A549 (cell line): ENCODE results near the gene PRR15.

ENCODE experiments used
- CEBPB ChIP-seq, 2 experiments: fragments of >200 bp in 1 of 2; sonication (Bioruptor Twin) in 1 of 2; formaldehyde crosslinking in 1 of 2; IDR thresholded peaks; 2 replicates each; pipeline ENCODE4 v1.6.1; 2012 to 2016
- CTCF ChIP-seq: fragments of >200 bp; sonication (Bioruptor Twin); formaldehyde crosslinking; IDR thresholded peaks from 3 replicates; pipeline ENCODE4 v1.5.1; 2016
- EP300 ChIP-seq, 2 experiments: fragments of >200 bp; sonication (Bioruptor Twin); formaldehyde crosslinking; IDR thresholded peaks; 2 replicates in 1 of 2; 3 replicates in 1 of 2; pipeline ENCODE4 v1.6.1; 2016 to 2017
- KDM1A ChIP-seq: fragments of 200-600 bp; sonication (generic); IDR thresholded peaks from 2 replicates; pipeline ENCODE4 v1.6.1; 2016; ENCODE audit warnings: low read depth, mild to moderate bottlenecking
- POLR2AphosphoS2 ChIP-seq: conservative IDR thresholded peaks from 2 replicates; pipeline ENCODE4 v1.6.1; 2012; ENCODE audit warnings: low read length, improper control_type of control experiment, inconsistent platforms
- ZNF302 ChIP-seq: fragments of 250-450 bp; sonication (Bioruptor Pico); IDR thresholded peaks from 2 replicates; pipeline ENCODE4 v1.9.0; 2021; ENCODE audit warnings: inconsistent platforms, mild to moderate bottlenecking, moderate library complexity
- TF ChIP-seq, protein P1 (sequence below): fragments of 250-450 bp; sonication (Bioruptor Pico); IDR thresholded peaks from 2 replicates; pipeline ENCODE4 v1.5.0; 2021; ENCODE audit warnings: mild to moderate bottlenecking, moderate library complexity, borderline replicate concordance

GRCh38 chr7:29587195-29587808, 23.7 kb downstream of the PRR15 start:
- TF ChIP-seq, protein P1, sequence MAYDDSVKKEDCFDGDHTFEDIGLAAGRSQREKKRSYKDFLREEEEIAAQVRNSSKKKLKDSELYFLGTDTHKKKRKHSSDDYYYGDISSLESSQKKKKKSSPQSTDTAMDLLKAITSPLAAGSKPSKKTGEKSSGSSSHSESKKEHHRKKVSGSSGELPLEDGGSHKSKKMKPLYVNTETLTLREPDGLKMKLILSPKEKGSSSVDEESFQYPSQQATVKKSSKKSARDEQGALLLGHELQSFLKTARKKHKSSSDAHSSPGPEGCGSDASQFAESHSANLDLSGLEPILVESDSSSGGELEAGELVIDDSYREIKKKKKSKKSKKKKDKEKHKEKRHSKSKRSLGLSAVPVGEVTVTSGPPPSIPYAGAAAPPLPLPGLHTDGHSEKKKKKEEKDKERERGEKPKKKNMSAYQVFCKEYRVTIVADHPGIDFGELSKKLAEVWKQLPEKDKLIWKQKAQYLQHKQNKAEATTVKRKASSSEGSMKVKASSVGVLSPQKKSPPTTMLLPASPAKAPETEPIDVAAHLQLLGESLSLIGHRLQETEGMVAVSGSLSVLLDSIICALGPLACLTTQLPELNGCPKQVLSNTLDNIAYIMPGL = no peak
- TF ChIP-seq ZNF302 (no peak), POLR2AphosphoS2 (no peak), CTCF (no peak), CEBPB (IDR thresholded peaks at IDR 0.05) (no peak), EP300 (IDR thresholded peaks at IDR 0.05) (no peak), KDM1A (no peak)
